DND-41 (cell line): Measurements from ENCODE around the gene APOC3.

Experiments used
- CTCF ChIP-seq: IDR thresholded peaks from 2 replicates; pipeline ENCODE4 v1.5.1; 2012; ENCODE audit warnings: borderline replicate concordance, low read length, moderate library complexity, mild to moderate bottlenecking; ENCODE audit not compliant: poor library complexity, severe bottlenecking; ENCODE audit errors: extremely low read depth
- EZH2 ChIP-seq: IDR thresholded peaks from 3 replicates; pipeline ENCODE4 v1.6.1; 2012; ENCODE audit warnings: borderline replicate concordance, low read depth, mild to moderate bottlenecking, moderate library complexity, low read length, inconsistent platforms; ENCODE audit not compliant: severe bottlenecking

GRCh38 chr11:116868066-116868465, 38.4 kb downstream of the APOC3 start:
- TF ChIP-seq CTCF (no peak), EZH2 (no peak)
